Progenitor cell of endocrine pancreas (in vitro differentiated cells): ENCODE data around the gene NAP1L3. TPM values are rescaled to one million over a fixed set of nuclear protein-coding genes. Genes with fewer than 3 reads are reported as not detected.

Experiments
- DNase-seq: peaks from one replicate; pipeline ENCODE4 v3.0.0; 2021; ENCODE audit warnings: low spot score; ENCODE audit not compliant: unreplicated experiment
- H3K27ac Mint-ChIP-seq: 2 replicates; pipeline ENCODE4 v1.8.0; 2021; ENCODE audit warnings: mild to moderate bottlenecking, moderate library complexity, mixed read lengths
- H3K27me3 Mint-ChIP-seq: 2 replicates; pipeline ENCODE4 v1.8.0; 2021; ENCODE audit warnings: mixed read lengths
- H3K36me3 Mint-ChIP-seq: 2 replicates; pipeline ENCODE4 v1.8.0; 2022; ENCODE audit warnings: mixed read lengths; ENCODE audit not compliant: insufficient read depth
- H3K4me1 Mint-ChIP-seq: 2 replicates; pipeline ENCODE4 v1.8.0; 2021; ENCODE audit warnings: low read depth, mixed read lengths
- H3K4me3 Mint-ChIP-seq: 2 replicates; pipeline ENCODE4 v1.8.0; 2021; ENCODE audit warnings: low read depth, mild to moderate bottlenecking, moderate library complexity, mixed read lengths
- H3K9me3 Mint-ChIP-seq: 2 replicates; pipeline ENCODE4 v1.8.0; 2021; ENCODE audit warnings: low read depth, mixed read lengths
- long read RNA-seq: library from polyadenylated mRNA; unstranded; transcript quantifications from one replicate; pipeline ENCODE4 v2.0.0, GENCODE V29; 2020
- total RNA-seq: library from RNA; stranded (reverse); gene quantifications from 2 replicates; pipeline ENCODE4 v1.2.1, GENCODE V29; 2021
- TF ChIP-seq, protein P1 (sequence below): fragments of 200-600 bp; sonication (generic); IDR thresholded peaks from one replicate; pipeline ENCODE4 v1.5.0; 2021; ENCODE audit warnings: antibody characterized with exemption, mild to moderate bottlenecking; ENCODE audit not compliant: unreplicated experiment

Gene NAP1L3, protein sequence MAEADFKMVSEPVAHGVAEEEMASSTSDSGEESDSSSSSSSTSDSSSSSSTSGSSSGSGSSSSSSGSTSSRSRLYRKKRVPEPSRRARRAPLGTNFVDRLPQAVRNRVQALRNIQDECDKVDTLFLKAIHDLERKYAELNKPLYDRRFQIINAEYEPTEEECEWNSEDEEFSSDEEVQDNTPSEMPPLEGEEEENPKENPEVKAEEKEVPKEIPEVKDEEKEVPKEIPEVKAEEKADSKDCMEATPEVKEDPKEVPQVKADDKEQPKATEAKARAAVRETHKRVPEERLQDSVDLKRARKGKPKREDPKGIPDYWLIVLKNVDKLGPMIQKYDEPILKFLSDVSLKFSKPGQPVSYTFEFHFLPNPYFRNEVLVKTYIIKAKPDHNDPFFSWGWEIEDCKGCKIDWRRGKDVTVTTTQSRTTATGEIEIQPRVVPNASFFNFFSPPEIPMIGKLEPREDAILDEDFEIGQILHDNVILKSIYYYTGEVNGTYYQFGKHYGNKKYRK
- total RNA-seq, result 7.7 and 7.8 TPM in 2 replicates
- long read RNA-seq, transcript NAP1L3-201 (1 exons, 2,639 nt), result major isoform, 53 of 53 reads
- long read RNA-seq, partial matches to known transcripts, result 0 of 53 reads
- long read RNA-seq, other reads (novel, unspliced or antisense), result 0 of 53 reads

DNA sequence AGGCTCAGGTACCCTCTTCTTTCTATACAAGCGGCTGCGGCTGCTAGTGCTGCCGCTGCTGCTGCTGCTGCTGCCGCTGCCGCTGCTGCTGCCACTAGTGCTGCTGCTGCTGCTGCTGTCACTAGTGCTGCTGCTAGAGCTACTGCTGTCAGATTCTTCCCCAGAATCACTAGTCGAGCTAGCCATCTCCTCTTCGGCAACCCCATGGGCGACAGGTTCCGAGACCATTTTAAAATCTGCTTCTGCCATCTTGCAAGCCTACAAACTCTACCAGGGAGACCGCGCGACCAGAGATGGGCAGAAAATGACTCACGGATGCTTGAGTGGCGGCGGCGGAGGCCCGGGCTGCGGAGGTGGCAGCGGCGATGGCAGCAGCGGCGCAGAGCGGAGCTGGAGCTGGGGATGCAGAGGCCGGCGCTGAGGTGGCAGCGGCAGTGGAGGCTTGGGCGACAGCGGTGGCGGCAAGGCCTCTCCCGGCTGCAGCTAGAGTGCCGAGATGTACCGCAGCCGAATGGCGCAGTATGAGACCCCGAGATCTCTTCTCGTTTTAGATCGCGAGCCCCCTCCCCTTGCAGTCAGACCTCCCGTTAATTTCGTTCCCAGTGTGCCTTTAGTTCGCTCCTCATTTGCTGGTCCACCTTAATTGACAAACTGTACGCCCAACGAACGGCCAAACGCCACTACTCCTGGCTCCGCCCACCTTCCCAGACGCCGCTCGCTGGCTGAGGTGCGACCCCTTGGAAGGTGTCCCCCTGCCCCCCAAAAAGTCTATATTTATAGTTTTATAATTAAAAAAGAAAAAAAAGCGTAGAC lies at the start of gene NAP1L3:
Gene NAP1L3, minus strand, starts transcription at position 523 of the 813 bp plus-strand sequence. Its CDS starts 274 bp downstream, at position 249.
- Mint-ChIP-seq H3K27ac (peak within 1 kb of the TSS; percentile 98), H3K36me3 (no peaks in the 10 kb centered on the region), H3K9me3 (no peaks in the 10 kb centered on the region), H3K4me3 (peak within 1 kb of the TSS; percentile 100), H3K4me1 (peaks cover 5% of the 10 kb centered on the region), H3K27me3 (peaks cover 18% of the 10 kb centered on the region)
- TF ChIP-seq, protein P1, sequence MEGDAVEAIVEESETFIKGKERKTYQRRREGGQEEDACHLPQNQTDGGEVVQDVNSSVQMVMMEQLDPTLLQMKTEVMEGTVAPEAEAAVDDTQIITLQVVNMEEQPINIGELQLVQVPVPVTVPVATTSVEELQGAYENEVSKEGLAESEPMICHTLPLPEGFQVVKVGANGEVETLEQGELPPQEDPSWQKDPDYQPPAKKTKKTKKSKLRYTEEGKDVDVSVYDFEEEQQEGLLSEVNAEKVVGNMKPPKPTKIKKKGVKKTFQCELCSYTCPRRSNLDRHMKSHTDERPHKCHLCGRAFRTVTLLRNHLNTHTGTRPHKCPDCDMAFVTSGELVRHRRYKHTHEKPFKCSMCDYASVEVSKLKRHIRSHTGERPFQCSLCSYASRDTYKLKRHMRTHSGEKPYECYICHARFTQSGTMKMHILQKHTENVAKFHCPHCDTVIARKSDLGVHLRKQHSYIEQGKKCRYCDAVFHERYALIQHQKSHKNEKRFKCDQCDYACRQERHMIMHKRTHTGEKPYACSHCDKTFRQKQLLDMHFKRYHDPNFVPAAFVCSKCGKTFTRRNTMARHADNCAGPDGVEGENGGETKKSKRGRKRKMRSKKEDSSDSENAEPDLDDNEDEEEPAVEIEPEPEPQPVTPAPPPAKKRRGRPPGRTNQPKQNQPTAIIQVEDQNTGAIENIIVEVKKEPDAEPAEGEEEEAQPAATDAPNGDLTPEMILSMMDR, result no peak
- peak; percentile 64 for DNase-seq

DNA sequence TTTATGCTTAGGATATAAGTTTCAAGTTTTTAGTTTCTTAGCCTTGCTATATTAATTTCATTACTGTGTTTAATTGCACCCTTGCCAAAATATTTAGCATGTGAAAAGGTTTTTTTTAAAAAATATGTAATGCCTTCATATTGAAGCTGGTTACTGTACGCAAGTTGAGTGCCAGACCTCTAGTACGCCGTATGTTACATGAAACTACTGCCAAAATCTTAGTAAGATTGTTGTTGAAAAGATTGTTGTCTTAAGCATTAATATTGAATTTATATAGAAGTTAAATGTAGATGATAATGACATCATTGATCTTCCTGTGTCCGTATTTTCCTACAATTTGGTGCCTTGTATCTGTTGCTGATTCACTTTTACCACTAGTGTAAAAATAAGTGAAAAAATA lies 37.7 kb upstream of the NAP1L3 start:
- H3K4me3 Mint-ChIP-seq, result no peak overlapping the region
- H3K36me3 Mint-ChIP-seq, result no peaks in the 10 kb centered on the region
- DNase-seq, result no peak
- no peaks in the 10 kb centered on the region for H3K4me1 Mint-ChIP-seq
- H3K27me3 Mint-ChIP-seq, result no peaks in the 10 kb centered on the region
- H3K9me3 Mint-ChIP-seq, result no peaks in the 10 kb centered on the region
- TF ChIP-seq, protein P1, result no peak
- no peak overlapping the region for H3K27ac Mint-ChIP-seq

DNA sequence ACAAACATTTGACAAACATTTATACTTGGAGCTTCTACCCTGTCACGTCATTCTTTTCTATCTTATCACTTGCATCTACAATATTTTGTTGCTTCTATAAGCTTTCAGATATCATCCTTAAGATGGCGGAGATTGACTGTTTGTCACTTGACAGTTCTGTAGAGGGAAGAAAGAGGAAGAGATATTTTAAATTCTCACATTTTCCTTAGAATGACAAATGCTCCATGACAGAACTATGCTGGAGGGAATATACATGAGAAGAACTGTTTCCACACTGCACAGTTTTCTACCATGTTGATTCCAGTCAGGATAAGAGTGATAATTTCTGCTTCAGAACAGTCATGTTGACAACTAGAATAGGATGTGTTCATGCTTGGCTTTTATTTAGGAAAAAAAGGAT lies 30.3 kb upstream of the NAP1L3 start:
- Mint-ChIP-seq H3K4me3 (no peak overlapping the region), H3K27ac (no peak overlapping the region), H3K27me3 (no peaks in the 10 kb centered on the region), H3K36me3 (no peaks in the 10 kb centered on the region), H3K4me1 (peaks cover 4% of the 10 kb centered on the region), H3K9me3 (no peaks in the 10 kb centered on the region)
- DNase-seq, result no peak
- TF ChIP-seq, protein P1, result no peak

DNA sequence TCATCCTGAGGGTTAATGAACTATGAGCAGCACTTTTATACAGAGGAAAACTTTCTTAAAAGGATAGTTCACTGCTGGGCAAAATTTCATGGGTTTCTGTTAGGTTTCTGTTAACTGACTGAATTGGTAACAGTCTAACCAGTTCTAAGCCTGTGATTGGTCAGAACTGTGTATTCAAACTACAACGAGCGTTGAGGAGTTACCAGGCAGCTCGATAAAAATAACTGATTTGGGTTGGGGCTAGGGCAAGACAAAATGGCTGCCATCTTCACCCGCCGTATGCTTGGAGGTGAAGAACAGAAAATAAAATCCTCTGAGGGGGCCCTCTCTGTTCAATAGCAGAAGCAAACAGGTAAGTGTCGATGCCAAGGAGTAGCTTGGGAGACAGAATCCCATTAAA lies 22.6 kb upstream of the NAP1L3 start:
- Mint-ChIP-seq H3K27me3 (no peaks in the 10 kb centered on the region), H3K27ac (no peak overlapping the region), H3K36me3 (no peaks in the 10 kb centered on the region), H3K4me1 (peaks cover 2% of the 10 kb centered on the region), H3K4me3 (no peak overlapping the region), H3K9me3 (no peaks in the 10 kb centered on the region)
- TF ChIP-seq, protein P1, result no peak
- no peak for DNase-seq

DNA sequence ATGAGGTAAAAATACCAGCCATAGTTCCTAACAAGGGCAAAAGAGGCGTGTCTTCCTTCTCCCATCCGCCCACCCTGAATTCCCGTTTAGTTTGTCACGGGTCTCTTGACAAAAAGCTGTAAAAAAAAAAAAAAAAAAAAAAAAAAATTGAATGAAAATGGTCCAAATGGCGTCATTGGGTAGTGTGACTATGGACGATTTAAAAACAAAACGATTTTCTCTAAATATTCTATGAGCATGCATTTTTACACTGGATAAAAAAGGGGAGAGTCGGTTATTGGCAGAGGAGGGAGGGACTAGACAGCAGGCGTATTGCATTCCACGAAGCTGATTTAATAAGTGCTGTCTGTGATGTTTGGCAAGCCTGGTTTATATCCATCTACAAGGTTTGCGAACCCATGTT lies 492 bp upstream of the NAP1L3 start, which contains the start of gene FAM133A:
Gene FAM133A, plus strand, starts transcription at position 338 of the 403 bp plus-strand sequence. CDS start 35,214 bp downstream, outside the sequence.
- no peak for DNase-seq
- Mint-ChIP-seq H3K4me1 (peaks cover 8% of the 10 kb centered on the region), H3K4me3 (peak within 1 kb of the TSS; percentile 100), H3K27ac (peak within 1 kb of the TSS; percentile 98), H3K9me3 (no peaks in the 10 kb centered on the region), H3K27me3 (peaks cover 15% of the 10 kb centered on the region), H3K36me3 (no peaks in the 10 kb centered on the region)
- TF ChIP-seq, protein P1, result no peak
